GM18858 (cell line): ENCODE data around the gene ZNF536.

ENCODE experiments used
- ATAC-seq: cut with Tn5 transposase; IDR thresholded peaks from one replicate; pipeline ENCODE4 v1.9.1; 2021; ENCODE audit not compliant: unreplicated experiment

The ZNF536 gene

GRCh38 chr19:30363073-30363472, 9.1 kb upstream of the ZNF536 start:
- ATAC-seq: no peak

GRCh38 chr19:30364866-30365800, 7.1 kb upstream of the ZNF536 start:
- no peak for ATAC-seq

GRCh38 chr19:30366282-30366681, 5.9 kb upstream of the ZNF536 start:
- no peak for ATAC-seq

GRCh38 chr19:30367006-30367405, 5.2 kb upstream of the ZNF536 start:
- no peak for ATAC-seq

- no peak for ATAC-seq
These were observed 4.8 kb upstream of the ZNF536 start for GRCh38 chr19:30367421-30367820.

GRCh38 chr19:30369833-30370232, 2.4 kb upstream of the ZNF536 start:
- no peak for ATAC-seq

GRCh38 chr19:30371161-30371836, 885 bp upstream of the ZNF536 start:
- ATAC-seq: no peak

- no peak for ATAC-seq
These were observed 1.4 kb downstream of the ZNF536 start for GRCh38 chr19:30373593-30373992.

GRCh38 chr19:30374539-30374864, 2.3 kb downstream of the ZNF536 start:
- ATAC-seq: no peak

GRCh38 chr19:30374865-30375552, 2.8 kb downstream of the ZNF536 start:
- no peak for ATAC-seq

GRCh38 chr19:30375553-30376031, 3.4 kb downstream of the ZNF536 start:
- ATAC-seq: no peak

- ATAC-seq: no peak
These were observed 4.1 kb downstream of the ZNF536 start for GRCh38 chr19:30376272-30376671.

- no peak for ATAC-seq
These were observed 4.7 kb downstream of the ZNF536 start for GRCh38 chr19:30376826-30377425.

- no peak for ATAC-seq
These were observed 6.5 kb downstream of the ZNF536 start for GRCh38 chr19:30378701-30379100.

- no peak for ATAC-seq
These were observed 7.8 kb downstream of the ZNF536 start for GRCh38 chr19:30379841-30380610.

GRCh38 chr19:30381366-30381765, 9.2 kb downstream of the ZNF536 start:
- ATAC-seq: no peak

GRCh38 chr19:30385174-30385573, 13.0 kb downstream of the ZNF536 start:
- ATAC-seq: no peak

- ATAC-seq: no peak
These were observed 13.5 kb downstream of the ZNF536 start for GRCh38 chr19:30385666-30386065.

GRCh38 chr19:30386551-30387143, 14.5 kb downstream of the ZNF536 start:
- ATAC-seq: no peak
